Fibroblast of skin of right biceps (primary cell): ENCODE data around the gene PAX5.

ENCODE experiments used
- DNase-seq: peaks from one replicate; pipeline ENCODE4 v3.0.0-alpha.2; 2013

The PAX5 gene

GRCh38 chr9:36847781-36848673 is 186.0 kb downstream of the PAX5 start:
- no peak for DNase-seq

DNA sequence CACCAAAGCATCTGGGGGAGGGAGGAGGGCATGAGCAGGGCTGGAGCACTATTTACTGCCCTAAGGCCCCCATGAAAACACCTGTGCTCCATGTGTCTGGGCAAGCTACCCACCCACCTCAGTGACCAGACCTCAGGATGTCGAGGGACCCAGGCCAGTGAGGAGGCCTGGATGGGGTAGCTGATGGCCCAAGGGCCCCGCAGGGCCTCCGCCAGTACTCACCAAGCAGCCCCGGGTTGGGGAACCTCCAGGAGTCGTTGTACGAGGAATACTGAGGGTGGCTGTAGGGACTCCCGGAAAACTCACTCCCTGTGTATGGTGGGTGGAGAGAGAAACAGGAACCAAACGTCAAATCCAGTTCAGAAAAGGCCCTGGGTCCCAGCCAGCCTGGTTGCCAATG is 187.4 kb downstream of the PAX5 start:
- DNase-seq, result no peak

DNA sequence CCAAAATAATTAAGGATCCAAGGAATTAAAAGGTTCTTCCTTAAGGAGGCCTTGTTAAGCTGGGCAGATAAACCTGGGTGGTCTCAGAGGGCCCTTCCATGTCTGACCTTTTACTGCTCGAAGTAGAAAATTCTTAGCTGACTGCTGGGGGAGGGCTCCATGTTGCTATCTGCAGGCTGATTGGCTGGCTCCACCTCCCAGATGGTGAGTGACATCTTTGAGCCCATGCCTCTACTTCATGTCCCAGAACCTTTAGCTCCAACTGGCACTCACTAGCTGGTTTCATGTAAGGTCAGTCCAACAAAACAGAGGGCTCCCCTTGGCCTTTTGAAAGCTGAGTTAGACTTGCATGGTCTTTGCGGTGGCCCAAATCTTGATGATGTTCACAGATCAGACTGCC is 188.2 kb downstream of the PAX5 start:
- DNase-seq, result no peak

DNA sequence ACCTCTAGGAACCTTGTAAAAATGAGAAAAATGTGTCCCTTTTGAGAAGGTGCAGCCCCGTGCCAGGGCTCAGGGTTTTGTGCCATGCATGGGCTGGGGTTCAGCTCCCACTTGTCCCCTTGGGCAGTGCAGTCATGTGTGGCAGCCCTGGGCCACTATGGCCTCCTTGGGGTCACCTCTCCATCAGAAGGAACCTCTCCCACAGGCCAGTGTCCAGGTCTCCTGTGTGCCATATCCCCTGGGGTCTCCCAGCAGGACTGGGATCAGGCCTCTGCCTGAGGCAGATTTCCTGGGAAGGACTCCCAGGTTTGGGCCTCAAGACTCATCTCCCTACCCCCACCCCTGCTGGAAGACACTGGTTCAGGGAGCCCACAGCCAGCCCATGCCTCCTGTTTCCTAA is 189.1 kb downstream of the PAX5 start:
- no peak for DNase-seq

- DNase-seq, result no peak
Measured at GRCh38 chr9:36843964-36844363, 190.1 kb downstream of the PAX5 start.

DNA sequence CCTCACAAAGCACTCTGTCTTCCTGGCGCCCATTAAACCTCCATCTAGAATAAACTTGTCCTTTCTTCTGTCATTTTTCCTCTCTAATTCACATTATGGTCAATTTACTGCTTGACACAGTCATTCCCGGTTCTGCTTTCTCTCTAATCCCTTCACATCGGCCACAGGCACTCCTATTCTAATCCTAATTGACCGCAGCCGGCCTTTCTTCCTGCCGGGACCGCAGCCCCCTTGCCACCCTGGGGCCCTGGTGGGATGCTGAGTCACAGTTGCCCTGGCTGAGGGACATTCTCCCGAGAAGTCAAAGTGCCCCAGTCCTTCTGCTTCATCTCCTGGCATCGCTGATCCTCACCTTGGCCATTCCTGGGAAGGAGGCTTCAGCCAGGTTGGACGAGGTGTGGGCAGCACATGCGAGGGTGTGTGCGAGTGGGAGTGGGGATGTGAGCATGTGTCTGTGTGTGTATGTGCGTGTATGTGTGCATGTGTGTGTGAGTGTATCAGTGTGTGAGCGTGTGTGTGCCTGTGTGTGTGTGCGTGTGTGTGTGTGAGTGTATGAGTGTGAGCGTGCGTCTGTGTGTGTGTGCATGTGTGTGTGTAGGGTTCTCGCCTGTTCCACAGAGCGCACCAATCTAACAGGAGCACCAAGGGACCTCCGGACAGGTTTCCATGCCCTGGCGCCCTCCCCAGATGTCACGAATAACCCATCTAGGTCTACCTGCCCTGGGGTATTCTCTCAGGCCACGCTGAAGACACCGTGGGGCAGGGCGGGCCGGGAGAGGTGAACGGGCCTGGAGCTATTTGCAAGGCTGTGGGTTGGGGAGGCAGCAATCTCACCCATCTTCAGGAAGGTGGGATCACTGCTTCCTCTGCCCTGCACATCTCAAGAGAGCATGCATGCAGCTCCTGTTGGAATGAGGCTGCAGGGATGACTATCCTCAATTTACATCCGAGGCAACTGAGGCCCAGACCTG is 191.2 kb downstream of the PAX5 start:
- no peak for DNase-seq

- no peak for DNase-seq
Measured at GRCh38 chr9:36840898-36841536, 193.1 kb downstream of the PAX5 start.

- DNase-seq, result no peak
Measured at GRCh38 chr9:36839131-36839885, 194.8 kb downstream of the PAX5 start.

DNA sequence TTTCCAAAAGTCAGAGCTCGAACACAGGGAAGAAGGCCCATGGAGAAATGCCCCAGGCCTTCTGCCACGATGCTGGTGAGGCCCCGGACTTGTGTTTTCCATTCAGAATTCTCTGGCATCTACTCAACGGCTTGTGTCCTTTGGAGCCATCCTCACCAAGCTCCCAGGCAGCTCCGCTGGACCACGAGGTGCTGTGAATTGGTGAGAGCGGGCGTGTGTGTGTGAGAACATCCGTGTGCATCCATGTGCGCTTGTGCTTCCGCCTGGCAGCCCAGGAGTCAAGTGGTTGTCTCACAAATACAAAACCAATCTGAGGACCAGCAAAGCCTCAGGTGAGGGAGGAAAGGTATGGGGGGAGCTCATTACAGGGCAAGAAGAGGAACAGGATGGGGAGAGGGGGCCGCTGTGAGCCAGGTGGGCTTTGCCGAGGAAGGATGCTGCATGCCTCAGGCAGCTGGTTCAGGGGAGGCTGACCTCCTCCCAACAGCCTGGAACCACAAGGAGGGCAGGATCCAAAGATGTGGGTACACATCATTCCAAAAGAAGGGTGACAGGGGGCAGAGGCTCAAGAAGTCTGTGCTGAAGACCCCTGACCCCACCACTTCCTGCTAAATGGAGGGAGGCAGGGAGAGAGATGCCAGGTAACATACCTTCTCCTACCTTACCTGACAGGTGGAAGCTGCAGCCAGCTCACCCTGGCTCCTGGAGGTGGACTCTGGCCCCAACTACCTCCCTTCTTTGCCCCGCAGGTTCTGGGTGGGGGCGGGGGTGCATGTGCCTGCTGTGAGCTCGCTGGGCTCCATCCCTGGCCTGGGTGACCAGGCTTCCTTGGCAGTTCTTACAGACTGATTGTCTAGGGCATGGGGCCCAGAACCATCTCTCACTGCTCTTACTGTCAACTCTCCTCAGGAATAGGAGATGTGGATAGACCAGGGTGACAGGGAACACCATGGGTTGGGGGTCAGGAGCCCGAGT is 196.3 kb downstream of the PAX5 start:
- DNase-seq, result no peak

GRCh38 chr9:36836486-36836885 is 197.6 kb downstream of the PAX5 start:
- DNase-seq, result no peak

GRCh38 chr9:36835271-36835996 is 198.6 kb downstream of the PAX5 start:
- DNase-seq, result no peak

DNA sequence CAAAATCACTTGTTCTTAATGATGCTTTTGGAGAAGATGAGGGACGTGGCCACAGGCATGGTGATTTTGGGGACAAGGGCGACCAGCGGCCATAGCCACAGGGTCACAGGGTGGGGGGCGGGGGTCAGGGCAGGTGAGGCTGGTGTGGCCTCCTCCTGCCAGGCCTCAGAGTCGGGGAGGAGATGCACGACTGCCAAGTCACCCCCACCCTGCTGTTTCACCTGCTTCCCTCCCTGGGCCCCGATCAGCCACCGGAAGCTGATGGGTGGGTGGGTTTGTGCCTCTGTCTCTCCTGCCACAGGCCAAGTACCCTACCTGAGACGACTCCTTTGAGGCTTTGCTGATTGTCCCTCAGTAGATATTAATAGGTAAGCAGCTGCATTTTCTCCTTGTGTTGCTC is 199.3 kb downstream of the PAX5 start:
- DNase-seq, result no peak

GRCh38 chr9:36833954-36834353 is 200.1 kb downstream of the PAX5 start:
- DNase-seq, result no peak

DNA sequence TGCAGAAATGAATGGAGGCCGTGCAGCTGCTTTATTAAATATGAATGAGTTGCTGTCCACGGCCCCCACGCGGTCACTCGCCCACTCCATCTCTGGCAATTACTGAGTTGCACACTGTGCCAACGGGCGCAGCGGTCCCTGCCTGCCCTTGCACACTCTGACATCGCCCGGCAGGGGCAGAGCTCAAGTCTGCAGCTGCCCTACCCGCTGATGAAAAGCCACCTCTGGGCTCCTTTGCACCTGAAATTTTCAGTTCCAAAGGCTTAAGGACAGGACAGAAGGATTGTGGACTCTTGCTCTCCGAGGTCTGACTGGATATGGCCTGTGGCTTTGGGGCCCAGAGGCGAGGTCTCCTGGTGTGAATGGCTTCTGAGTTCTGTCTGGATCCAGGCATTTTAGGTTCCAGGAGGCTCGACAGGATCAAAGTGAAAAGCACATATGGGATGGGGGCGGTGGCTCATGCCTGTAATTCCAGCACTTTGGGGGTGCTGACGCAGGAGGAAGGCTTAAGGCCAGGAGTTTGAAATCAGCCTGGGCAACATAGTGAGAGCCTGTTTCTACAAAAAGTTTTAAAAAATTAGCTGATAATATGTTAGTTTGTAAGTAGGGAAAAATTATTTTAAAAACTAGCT is 201.8 kb downstream of the PAX5 start:
- no peak for DNase-seq

DNA sequence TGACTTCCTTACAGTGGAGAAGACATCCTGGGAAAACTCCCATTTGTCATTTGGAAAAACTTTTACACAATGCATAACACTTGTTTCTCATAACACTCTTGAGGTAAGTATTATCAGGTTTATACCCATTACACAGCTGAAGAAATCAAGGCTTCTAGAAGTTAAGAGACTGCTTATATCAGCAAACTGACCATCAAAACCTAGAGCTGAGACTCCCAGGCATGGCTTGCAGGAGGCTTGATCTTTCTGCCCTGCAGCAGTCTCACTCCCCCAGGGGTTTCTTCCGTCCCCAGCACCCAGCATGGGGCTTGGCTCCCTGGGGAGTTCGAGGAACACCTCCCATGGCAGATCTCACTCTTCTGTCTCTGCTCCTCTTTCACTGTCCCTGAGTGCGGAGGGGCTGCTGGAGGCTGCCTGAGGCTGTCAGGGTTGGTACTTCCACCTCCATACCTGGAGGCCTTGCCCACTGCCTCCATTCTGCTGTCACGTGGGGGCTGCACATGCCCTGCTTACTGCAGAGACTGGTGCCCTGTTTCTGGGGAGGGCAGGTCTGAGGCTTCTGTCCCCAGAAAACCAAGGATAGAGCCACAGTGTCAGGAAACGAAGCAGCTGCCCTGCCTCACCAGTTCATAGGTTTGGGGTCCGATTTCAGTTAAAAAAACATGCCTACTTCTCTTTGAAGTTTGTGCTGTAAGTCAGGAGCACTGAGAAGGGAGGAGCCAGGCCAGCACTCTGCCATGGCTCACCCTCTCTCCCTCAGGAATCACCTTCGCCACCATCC is 202.5 kb downstream of the PAX5 start:
- no peak for DNase-seq

GRCh38 chr9:36828611-36829013 is 205.5 kb downstream of the PAX5 start:
- DNase-seq, result no peak

DNA sequence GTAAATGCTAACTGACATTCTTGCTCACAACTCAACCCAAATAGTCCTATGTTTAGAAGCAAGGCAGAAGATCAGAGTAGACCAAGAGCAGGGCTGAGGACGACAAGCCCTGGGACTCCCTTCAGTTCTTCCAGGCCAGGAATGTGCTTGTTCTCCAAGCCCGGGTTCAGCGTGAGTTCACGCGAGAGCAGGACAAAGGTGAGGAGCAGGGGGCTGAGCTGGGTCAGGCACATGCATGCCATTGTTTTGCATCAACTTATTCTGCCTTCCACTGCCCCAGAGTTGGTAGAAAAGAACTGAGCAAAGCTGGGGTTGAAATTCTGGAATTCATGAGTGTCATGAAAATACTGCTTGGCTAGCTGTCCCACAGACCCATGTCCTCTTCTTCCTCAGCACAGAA is 206.5 kb downstream of the PAX5 start:
- DNase-seq, result no peak

GRCh38 chr9:36826581-36826980 is 207.5 kb downstream of the PAX5 start:
- no peak for DNase-seq

DNA sequence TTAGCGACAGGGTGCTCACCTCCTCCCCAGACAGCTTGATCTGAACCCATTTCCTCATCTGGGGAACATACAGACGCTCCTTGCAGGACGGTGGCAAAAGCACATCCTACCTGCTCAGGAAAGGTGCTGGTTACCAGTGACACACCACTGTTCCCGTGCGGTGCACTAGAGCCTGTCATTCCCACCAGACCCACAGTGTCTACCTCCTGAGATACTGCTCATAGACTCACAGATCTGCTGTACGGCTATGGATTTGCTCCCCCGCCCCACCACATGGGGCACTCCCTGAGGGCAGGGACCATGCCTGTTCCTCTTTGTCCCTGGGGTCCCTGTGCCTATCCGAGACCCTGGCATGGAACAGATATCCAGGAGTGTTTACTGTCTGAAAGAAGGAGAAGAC is 208.9 kb downstream of the PAX5 start:
- no peak for DNase-seq
